ENCODE results near the gene EIF3D.
"Not testable (repeated sequence)": the region's sequence is repeated elsewhere in the genome, so short reads cannot be mapped to it uniquely, and the experiment has no call there.

The EIF3D gene

DNA sequence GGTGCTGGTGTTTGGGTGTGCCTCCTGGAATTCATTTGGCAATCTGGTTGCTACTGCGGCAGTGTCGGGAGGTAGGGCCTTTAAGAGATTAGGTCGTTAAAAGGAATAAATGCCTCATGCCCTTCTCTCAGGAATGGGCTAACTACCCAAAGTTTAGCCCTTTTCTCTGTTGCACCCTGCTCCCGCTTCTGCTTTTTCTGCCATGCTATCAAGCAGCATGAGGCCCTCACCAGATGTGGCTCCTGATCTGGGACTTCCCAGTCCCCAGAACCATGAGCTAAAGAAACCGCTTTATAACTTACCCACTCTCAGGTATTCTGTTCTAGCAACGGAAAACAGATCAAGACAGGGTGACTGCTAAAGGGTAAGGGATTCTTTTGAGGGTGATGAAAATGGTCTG lies 6.3 kb downstream of the EIF3D start:
- TF ChIP-seq, protein P1, sequence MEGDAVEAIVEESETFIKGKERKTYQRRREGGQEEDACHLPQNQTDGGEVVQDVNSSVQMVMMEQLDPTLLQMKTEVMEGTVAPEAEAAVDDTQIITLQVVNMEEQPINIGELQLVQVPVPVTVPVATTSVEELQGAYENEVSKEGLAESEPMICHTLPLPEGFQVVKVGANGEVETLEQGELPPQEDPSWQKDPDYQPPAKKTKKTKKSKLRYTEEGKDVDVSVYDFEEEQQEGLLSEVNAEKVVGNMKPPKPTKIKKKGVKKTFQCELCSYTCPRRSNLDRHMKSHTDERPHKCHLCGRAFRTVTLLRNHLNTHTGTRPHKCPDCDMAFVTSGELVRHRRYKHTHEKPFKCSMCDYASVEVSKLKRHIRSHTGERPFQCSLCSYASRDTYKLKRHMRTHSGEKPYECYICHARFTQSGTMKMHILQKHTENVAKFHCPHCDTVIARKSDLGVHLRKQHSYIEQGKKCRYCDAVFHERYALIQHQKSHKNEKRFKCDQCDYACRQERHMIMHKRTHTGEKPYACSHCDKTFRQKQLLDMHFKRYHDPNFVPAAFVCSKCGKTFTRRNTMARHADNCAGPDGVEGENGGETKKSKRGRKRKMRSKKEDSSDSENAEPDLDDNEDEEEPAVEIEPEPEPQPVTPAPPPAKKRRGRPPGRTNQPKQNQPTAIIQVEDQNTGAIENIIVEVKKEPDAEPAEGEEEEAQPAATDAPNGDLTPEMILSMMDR (IDR thresholded peaks at IDR 0.05; ENCODE audit: control insufficient read depth, extremely low read depth, insufficient read depth): no peak
- no peak for DNase-seq (ENCODE audit: low read depth)
- H3K4me3 ChIP-seq (ENCODE audit: low read depth, low read length): no peak overlapping the region

DNA sequence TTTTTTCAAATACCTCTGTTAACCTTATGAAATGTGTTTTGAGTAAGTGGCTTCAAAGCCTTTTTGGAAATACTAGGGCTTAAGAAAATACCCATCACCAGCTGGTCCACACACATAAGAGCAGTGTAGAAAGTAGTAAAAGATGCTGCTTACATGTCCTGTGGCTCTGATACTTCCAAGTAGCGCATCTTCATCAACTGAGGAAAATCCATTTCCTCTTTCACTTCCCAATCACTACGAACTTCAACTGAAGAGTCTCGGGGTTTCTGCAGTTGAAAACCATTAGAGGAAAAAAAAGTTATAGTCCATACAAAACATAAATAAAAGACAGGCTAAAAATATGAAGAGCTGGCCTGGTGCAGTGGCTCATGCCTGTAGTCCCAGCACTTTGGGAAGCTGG lies 8.5 kb downstream of the EIF3D start:
- H3K4me3 ChIP-seq (ENCODE audit: low read depth, low read length): no peak overlapping the region
- TF ChIP-seq, protein P1 (IDR thresholded peaks at IDR 0.05; ENCODE audit: control insufficient read depth, extremely low read depth, insufficient read depth): no peak
- no peak for DNase-seq (ENCODE audit: low read depth)

DNA sequence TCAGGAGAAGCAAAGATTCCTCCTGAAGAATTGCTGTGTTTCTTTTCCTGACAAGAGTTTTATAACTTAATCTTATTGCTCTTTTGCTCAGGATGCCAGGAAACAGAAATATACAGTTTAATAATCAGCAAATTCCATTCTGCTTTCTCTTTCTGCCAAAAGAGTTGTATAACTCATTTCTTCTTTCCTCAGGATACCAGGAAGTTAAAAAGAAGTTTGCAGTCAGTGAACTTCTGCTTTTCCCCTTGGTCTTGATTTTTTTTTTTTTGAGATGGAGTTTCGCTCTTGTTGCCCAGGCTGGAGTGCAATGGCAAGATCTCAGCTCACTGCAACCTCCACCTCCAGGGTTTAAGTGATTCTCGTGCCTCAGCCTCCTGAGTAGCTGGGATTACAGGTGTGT lies 9.1 kb downstream of the EIF3D start:
- not testable (repeated sequence) for H3K4me3 ChIP-seq (ENCODE audit: low read depth, low read length); DNase-seq (ENCODE audit: low read depth)

DNA sequence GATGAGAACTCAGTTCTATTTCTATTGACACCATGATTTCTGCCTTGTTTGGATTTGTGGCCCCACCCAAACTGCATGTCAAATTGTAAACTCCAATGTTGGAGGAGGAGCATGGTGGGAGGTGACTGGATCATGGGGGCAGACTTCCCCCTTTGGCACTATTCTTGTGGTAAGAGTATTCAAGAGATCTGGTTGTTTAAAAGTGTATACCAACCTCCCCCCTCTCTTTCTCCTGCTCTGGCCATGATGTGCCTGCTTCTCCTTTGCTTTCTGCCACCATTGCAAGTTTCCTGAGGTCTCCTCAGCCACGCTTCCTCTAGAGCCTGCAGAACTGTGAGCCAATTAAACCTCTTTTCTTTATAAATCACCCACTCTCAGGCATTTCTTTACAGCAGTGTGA lies 14.2 kb downstream of the EIF3D start:
- TF ChIP-seq, protein P1 (IDR thresholded peaks at IDR 0.05; ENCODE audit: control insufficient read depth, extremely low read depth, insufficient read depth): no peak
- DNase-seq (ENCODE audit: low read depth): no peak
- no peak overlapping the region for H3K4me3 ChIP-seq (ENCODE audit: low read depth, low read length)

DNA sequence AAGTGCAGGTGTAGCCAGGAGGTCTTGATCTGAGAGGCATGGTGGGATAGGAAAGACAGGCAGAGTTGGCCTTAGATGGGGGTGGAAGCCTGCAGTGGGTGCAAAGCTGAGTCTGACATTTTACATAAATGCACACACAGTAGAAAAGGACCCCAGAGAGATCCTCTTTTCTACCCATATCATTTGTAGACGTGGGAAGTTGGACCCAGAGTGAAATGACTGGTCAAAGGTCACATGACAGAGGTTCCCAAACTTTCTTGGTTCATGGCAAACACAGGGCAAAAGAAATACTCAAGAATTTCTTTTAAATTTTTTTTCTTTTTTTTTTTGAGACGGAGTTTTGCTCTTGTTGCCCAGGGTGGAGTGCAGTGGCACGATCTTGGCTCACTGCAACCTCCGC lies 16.0 kb downstream of the EIF3D start:
- no peak overlapping the region for H3K4me3 ChIP-seq (ENCODE audit: low read depth, low read length)
- TF ChIP-seq, protein P1 (IDR thresholded peaks at IDR 0.05; ENCODE audit: control insufficient read depth, extremely low read depth, insufficient read depth): no peak
- DNase-seq (ENCODE audit: low read depth): no peak

DNA sequence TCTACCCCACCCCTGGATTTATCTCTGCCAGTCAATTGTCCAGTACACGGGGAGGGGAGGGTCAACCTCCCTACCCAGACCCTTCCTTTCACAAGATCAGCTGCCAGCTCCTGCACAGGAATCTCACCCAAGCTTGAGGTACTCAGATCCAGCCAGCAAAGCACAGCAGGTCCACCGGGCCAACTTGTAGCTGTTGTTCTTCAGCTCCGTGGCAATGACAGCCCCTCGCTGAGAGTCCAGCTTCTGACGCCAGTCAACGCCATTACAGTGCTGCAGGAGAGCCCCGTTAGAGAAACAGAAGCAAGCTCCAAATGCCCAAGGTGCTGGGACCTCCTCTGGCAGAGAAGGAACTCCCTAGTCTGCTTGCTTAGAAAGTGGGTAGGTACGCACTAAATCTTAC lies 16.6 kb downstream of the EIF3D start:
- H3K4me3 ChIP-seq (ENCODE audit: low read depth, low read length): no peak overlapping the region
- no peak for DNase-seq (ENCODE audit: low read depth)
- TF ChIP-seq, protein P1 (IDR thresholded peaks at IDR 0.05; ENCODE audit: control insufficient read depth, extremely low read depth, insufficient read depth): no peak

DNA sequence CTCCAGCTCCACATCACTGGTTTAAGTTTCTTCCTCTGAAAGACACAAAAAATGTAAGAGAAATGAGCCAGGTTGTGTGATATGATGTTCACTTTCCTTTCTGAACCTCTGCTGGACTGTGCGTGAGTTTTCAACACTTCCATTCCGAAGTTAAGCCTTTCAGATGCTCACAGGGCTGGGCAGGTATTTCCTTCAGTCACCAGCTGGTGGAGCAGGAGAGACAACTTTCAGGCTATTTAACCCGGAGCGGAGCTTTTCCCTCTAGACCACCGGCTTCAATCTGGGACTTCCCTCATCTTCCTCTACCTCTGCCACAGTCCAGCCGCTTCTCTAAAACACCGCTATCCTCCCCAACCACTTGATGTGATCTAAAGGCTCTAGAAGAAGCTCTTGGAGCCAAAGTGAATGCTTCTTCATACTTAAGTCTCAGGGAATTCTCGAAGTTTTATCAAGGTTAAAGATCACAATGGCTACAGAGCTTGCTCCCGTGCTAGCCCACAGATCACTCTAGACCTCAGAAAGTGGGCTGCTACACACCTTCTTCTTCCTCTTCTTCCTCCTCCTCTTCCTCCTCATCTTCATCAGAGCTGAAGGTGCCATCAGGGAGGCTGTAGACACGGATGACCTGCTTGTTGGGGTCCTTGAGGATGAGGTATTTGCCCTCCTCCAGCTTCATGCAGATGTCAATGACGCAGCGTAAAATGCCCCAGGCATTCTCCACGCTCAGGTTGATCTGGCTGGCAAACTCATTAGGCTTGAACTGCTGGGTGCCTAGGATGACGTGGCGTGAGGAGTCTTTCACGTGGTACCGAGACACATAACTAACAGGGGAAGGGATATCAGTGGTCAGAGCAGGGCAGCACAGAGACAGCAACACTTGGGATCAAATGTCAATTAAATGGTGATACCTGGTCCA lies 17.7 kb downstream of the EIF3D start:
- DNase-seq (ENCODE audit: low read depth): no peak
- no peak overlapping the region for H3K4me3 ChIP-seq (ENCODE audit: low read depth, low read length)
- TF ChIP-seq, protein P1 (IDR thresholded peaks at IDR 0.05; ENCODE audit: control insufficient read depth, extremely low read depth, insufficient read depth): peak; percentile 58

Measured in LNCaP clone FGC (cell line).